ENCODE data around the gene ACAA2.

DNA sequence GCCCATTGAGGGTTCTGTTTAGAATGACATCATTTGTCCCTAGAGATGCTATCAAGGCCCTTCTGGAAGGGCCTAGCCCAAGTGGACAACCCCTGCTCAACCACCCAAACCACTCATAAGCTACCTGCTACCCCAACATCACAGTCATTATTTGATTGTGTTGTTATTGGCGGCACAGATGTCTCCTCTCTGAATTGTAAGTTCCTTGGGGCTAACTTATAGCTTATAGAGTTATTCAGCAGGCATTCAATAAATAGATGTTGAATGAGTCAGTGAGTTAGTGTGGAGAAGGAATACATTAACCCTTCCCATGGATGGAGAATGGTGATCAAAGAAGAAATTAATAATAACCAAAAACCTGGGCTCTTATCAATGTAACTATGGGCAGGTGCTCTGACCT is 80.0 kb downstream of the ACAA2 start:
- no peak for TF ChIP-seq CTCF (IDR thresholded peaks at IDR 0.05)
- TF ChIP-seq POLR2A (IDR thresholded peaks at IDR 0.05): no peak

All from transverse colon (tissue), 3 donors.